SK-N-SH treated with all-trans-retinoic acid at 6 μM for 48 hours (cell line): ENCODE data around the gene RAB5IF.

Experiments
- ATAC-seq: fragments of 200-7000 bp; cut with Tn5 transposase; 3 replicates; pipeline ENCODE4 v1.9.1; 2020; ENCODE audit warnings: mild to moderate bottlenecking, moderate library complexity
- ARNTL ChIP-seq: fragments of 450-650 bp; formaldehyde crosslinking; IDR thresholded peaks from 2 replicates; pipeline ENCODE4 v1.5.0; 2020; ENCODE audit warnings: low read depth, mild to moderate bottlenecking, moderate library complexity, borderline replicate concordance
- BACH2 ChIP-seq: fragments of 250-450 bp; sonication (Bioruptor Pico); IDR thresholded peaks from 2 replicates; pipeline ENCODE4 v1.9.0; 2021; ENCODE audit warnings: mild to moderate bottlenecking, borderline replicate concordance
- CREB5 ChIP-seq: fragments of 250-450 bp; sonication (Bioruptor Pico); IDR thresholded peaks from 2 replicates; pipeline ENCODE4 v1.5.1; 2020; ENCODE audit warnings: low read depth, mild to moderate bottlenecking, moderate library complexity
- CSRNP3 ChIP-seq: fragments of 250-450 bp; sonication (Bioruptor Pico); IDR thresholded peaks from 2 replicates; pipeline ENCODE4 v1.5.1; 2021; ENCODE audit warnings: mild to moderate bottlenecking, moderate library complexity
- ESRRG ChIP-seq: fragments of 250-450 bp; sonication (Bioruptor Pico); IDR thresholded peaks from 2 replicates; pipeline ENCODE4 v1.6.1; 2021; ENCODE audit warnings: mild to moderate bottlenecking
- GLIS3 ChIP-seq: fragments of 250-450 bp; sonication (Bioruptor Pico); IDR thresholded peaks from 2 replicates; pipeline ENCODE4 v1.5.0; 2020; ENCODE audit warnings: mild to moderate bottlenecking, moderate library complexity
- ISL1 ChIP-seq: fragments of 250-450 bp; sonication (Bioruptor Pico); IDR thresholded peaks from 2 replicates; pipeline ENCODE4 v2.1.2; 2022; ENCODE audit warnings: mild to moderate bottlenecking, moderate library complexity
- OSR1 ChIP-seq: fragments of 250-450 bp; sonication (Bioruptor Pico); IDR thresholded peaks from 2 replicates; pipeline ENCODE4 v1.8.0; 2022; ENCODE audit warnings: moderate library complexity, mild to moderate bottlenecking, inconsistent platforms
- PATZ1 ChIP-seq: fragments of 250-450 bp; sonication (Bioruptor Pico); IDR thresholded peaks from 2 replicates; pipeline ENCODE4 v1.8.0; 2020; ENCODE audit warnings: mild to moderate bottlenecking, moderate library complexity, borderline replicate concordance
- POU6F1 ChIP-seq: fragments of 250-450 bp; sonication (Bioruptor Pico); IDR thresholded peaks from 2 replicates; pipeline ENCODE4 v1.8.0; 2021; ENCODE audit warnings: low read depth, mild to moderate bottlenecking, moderate library complexity, borderline replicate concordance
- PPARA ChIP-seq: fragments of 250-450 bp; sonication (Bioruptor Pico); IDR thresholded peaks from 2 replicates; pipeline ENCODE4 v1.5.0; 2020; ENCODE audit warnings: mild to moderate bottlenecking, borderline replicate concordance
- RARB ChIP-seq: fragments of 250-450 bp; sonication (Bioruptor Pico); IDR thresholded peaks from 2 replicates; pipeline ENCODE4 v1.8.0; 2021; ENCODE audit warnings: mild to moderate bottlenecking, moderate library complexity
- SNAI2 ChIP-seq: fragments of 250-450 bp; sonication (Bioruptor Pico); IDR thresholded peaks from 2 replicates; pipeline ENCODE4 v1.5.0; 2020; ENCODE audit warnings: mild to moderate bottlenecking, moderate library complexity
- ZC3H10 ChIP-seq: fragments of 250-450 bp; sonication (Bioruptor Pico); IDR thresholded peaks from 2 replicates; pipeline ENCODE4 v1.5.1; 2021; ENCODE audit warnings: mild to moderate bottlenecking, moderate library complexity
- ZFP3 ChIP-seq: fragments of 250-450 bp; sonication (Bioruptor Pico); IDR thresholded peaks from 2 replicates; pipeline ENCODE4 v1.5.0; 2020; ENCODE audit warnings: mild to moderate bottlenecking, moderate library complexity
- ZFP30 ChIP-seq: fragments of 450-650 bp; formaldehyde crosslinking; IDR thresholded peaks from 2 replicates; pipeline ENCODE4 v1.5.0; 2022; ENCODE audit warnings: mild to moderate bottlenecking, moderate library complexity
- ZNF565 ChIP-seq: fragments of 450-650 bp; formaldehyde crosslinking; conservative IDR thresholded peaks from 2 replicates; pipeline ENCODE4 v1.5.0; 2020; ENCODE audit warnings: low read depth, mild to moderate bottlenecking, moderate library complexity
- ZNF70 ChIP-seq: fragments of 450-650 bp; formaldehyde crosslinking; IDR thresholded peaks from 2 replicates; pipeline ENCODE4 v1.5.0; 2020; ENCODE audit warnings: mild to moderate bottlenecking, moderate library complexity

Gene RAB5IF

GRCh38 chr20:36624944-36625324 lies 19.4 kb downstream of the RAB5IF start:
- ATAC-seq = no peak
- TF ChIP-seq ISL1 (CRISPR knock-in tag) (no peak), CSRNP3 (CRISPR knock-in tag) (no peak), ARNTL (no peak), CREB5 (no peak), ESRRG (no peak), RARB (CRISPR knock-in tag) (no peak)

GRCh38 chr20:36628076-36628475 lies 22.5 kb downstream of the RAB5IF start:
- TF ChIP-seq OSR1 (CRISPR knock-in tag) (no peak), POU6F1 (CRISPR knock-in tag) (no peak), ZC3H10 (no peak), ISL1 (CRISPR knock-in tag) (no peak), ZFP3 (no peak), GLIS3 (CRISPR knock-in tag) (no peak), ZNF70 (CRISPR knock-in tag) (no peak), ZFP30 (CRISPR knock-in tag) (no peak), CSRNP3 (CRISPR knock-in tag) (no peak), ZNF565 (CRISPR knock-in tag) (no peak), ARNTL (no peak), PATZ1 (CRISPR knock-in tag) (no peak), RARB (CRISPR knock-in tag) (no peak)
- TF ChIP-seq, all 23 proteins: peak for 0
- ATAC-seq = no peak

- no peak for ATAC-seq
Measured at GRCh38 chr20:36629719-36630681, 24.4 kb downstream of the RAB5IF start.

More at GRCh38 chr20:36629719-36630681, 24.4 kb downstream of the RAB5IF start:
- TF ChIP-seq POU6F1 (CRISPR knock-in tag) = no peak
- no peak for TF ChIP-seq CSRNP3 (CRISPR knock-in tag)
- TF ChIP-seq PATZ1 (CRISPR knock-in tag) = no peak
- no peak for TF ChIP-seq CREB5
- TF ChIP-seq PPARA (CRISPR knock-in tag) = no peak
- TF ChIP-seq ARNTL = no peak
- no peak for TF ChIP-seq SNAI2 (CRISPR knock-in tag)
- no peak for TF ChIP-seq ISL1 (CRISPR knock-in tag)
- TF ChIP-seq ZC3H10 = no peak
- TF ChIP-seq ZNF565 (CRISPR knock-in tag) = no peak
- TF ChIP-seq ZFP30 (CRISPR knock-in tag) = no peak
- TF ChIP-seq ESRRG = no peak
- no peak for TF ChIP-seq OSR1 (CRISPR knock-in tag)
- TF ChIP-seq BACH2 (CRISPR knock-in tag) = no peak
